GM12891 (cell line): ENCODE data around the gene RAD18.

Experiments used
- POLR2A ChIP-seq: IDR thresholded peaks from 2 replicates; pipeline ENCODE4 v1.6.1; 2011; ENCODE audit warnings: low read depth, low read length, control low read depth
- POU2F2 ChIP-seq: IDR thresholded peaks from 2 replicates; pipeline ENCODE4 v1.6.1; 2011; ENCODE audit warnings: low read depth, mild to moderate bottlenecking, control low read depth, low read length, moderate library complexity
- SPI1 ChIP-seq: IDR thresholded peaks from 2 replicates; pipeline ENCODE4 v1.6.1; 2011; ENCODE audit warnings: low read depth, low read length, control low read depth
- TAF1 ChIP-seq: IDR thresholded peaks from 2 replicates; pipeline ENCODE4 v1.6.1; 2011; ENCODE audit warnings: low read depth, low read length, control low read depth

- TF ChIP-seq POLR2A (no peak), SPI1 (no peak), POU2F2 (no peak), TAF1 (no peak)
Measured at GRCh38 chr3:8845641-8846040, 117.6 kb downstream of the RAD18 start.
